HG02885 (cell line): ENCODE measurements around the gene ZACN.

Experiments
- ATAC-seq: cut with Tn5 transposase; IDR thresholded peaks from one replicate; pipeline ENCODE4 v1.9.1; 2021; ENCODE audit warnings: mild to moderate bottlenecking; ENCODE audit not compliant: unreplicated experiment, poor library complexity

The ZACN gene

GRCh38 chr17:76095943-76096342 lies 17.0 kb downstream of the ZACN start:
- no peak for ATAC-seq

GRCh38 chr17:76097716-76098295 lies 18.8 kb downstream of the ZACN start:
- no peak for ATAC-seq

GRCh38 chr17:76102944-76103273 lies 23.9 kb downstream of the ZACN start:
- ATAC-seq: no peak

GRCh38 chr17:76103274-76104139 lies 24.5 kb downstream of the ZACN start, which contains the start of gene EXOC7:
Gene EXOC7 (minus strand): TSS chr17:76103787. CDS start chr17:76103692, 95 bp downstream.
- peak; percentile 87 for ATAC-seq

GRCh38 chr17:76104140-76104895 lies 25.3 kb downstream of the ZACN start:
- no peak for ATAC-seq

- no peak for ATAC-seq
Observed at GRCh38 chr17:76104896-76105231, 25.9 kb downstream of the ZACN start.

GRCh38 chr17:76106703-76107102 lies 27.7 kb downstream of the ZACN start:
- ATAC-seq: no peak

- no peak for ATAC-seq
Observed at GRCh38 chr17:76107509-76107908, 28.5 kb downstream of the ZACN start.

GRCh38 chr17:76111956-76112355 lies 33.0 kb downstream of the ZACN start:
- ATAC-seq: no peak

GRCh38 chr17:76115138-76115754 lies 36.3 kb downstream of the ZACN start:
- ATAC-seq: no peak

GRCh38 chr17:76119409-76120371 lies 40.7 kb downstream of the ZACN start:
- no peak for ATAC-seq

GRCh38 chr17:76120658-76121008 lies 41.7 kb downstream of the ZACN start:
- no peak for ATAC-seq

- no peak for ATAC-seq
Observed at GRCh38 chr17:76121932-76122430, 43.0 kb downstream of the ZACN start.

- no peak for ATAC-seq
Observed at GRCh38 chr17:76122431-76123190, 43.6 kb downstream of the ZACN start.

- no peak for ATAC-seq
Observed at GRCh38 chr17:76123191-76123499, 44.2 kb downstream of the ZACN start.

- ATAC-seq: no peak
Observed at GRCh38 chr17:76123749-76124581, 45.0 kb downstream of the ZACN start.

- ATAC-seq: no peak
Observed at GRCh38 chr17:76124582-76125390, 45.8 kb downstream of the ZACN start.

GRCh38 chr17:76125391-76125675 lies 46.4 kb downstream of the ZACN start:
- ATAC-seq: no peak
